H9 (cell line): ENCODE data around the gene GSAP. TPM values are rescaled to one million over a fixed set of nuclear protein-coding genes. Genes with fewer than 3 reads are reported as not detected.

Experiments
- DNase-seq: peaks from one replicate; pipeline ENCODE4 v3.0.0-alpha.2; 2017
- H2AFZ ChIP-seq: one replicate; pipeline ENCODE4 v1.6.1; 2013; ENCODE audit warnings: mild to moderate bottlenecking, low read length, control low read depth, moderate library complexity
- H2AK5ac ChIP-seq: 2 replicates; pipeline ENCODE4 v1.6.1; 2013; ENCODE audit warnings: low read length, control low read depth, mixed read lengths; ENCODE audit not compliant: insufficient read length
- H2BK120ac ChIP-seq: one replicate; pipeline ENCODE4 v1.6.1; 2013; ENCODE audit warnings: low read depth, mild to moderate bottlenecking, low read length, control low read depth, inconsistent platforms; ENCODE audit not compliant: poor library complexity, severe bottlenecking
- H2BK12ac ChIP-seq: 2 replicates; pipeline ENCODE4 v1.6.1; 2013; ENCODE audit warnings: low read length, control low read depth, mixed read lengths, low read depth; ENCODE audit not compliant: insufficient read length
- H2BK15ac ChIP-seq: 2 replicates; pipeline ENCODE4 v1.6.1; 2013; ENCODE audit warnings: low read depth, low read length, control low read depth
- H2BK20ac ChIP-seq: one replicate; pipeline ENCODE4 v1.6.1; 2013; ENCODE audit warnings: low read depth, mild to moderate bottlenecking, low read length, control low read depth, inconsistent platforms; ENCODE audit not compliant: poor library complexity, severe bottlenecking
- H2BK5ac ChIP-seq: 2 replicates; pipeline ENCODE4 v1.6.1; 2013; ENCODE audit warnings: low read length, control low read depth, mixed read lengths; ENCODE audit not compliant: insufficient read length
- H3K14ac ChIP-seq: 2 replicates; pipeline ENCODE4 v1.6.1; 2013; ENCODE audit warnings: low read length, control low read depth; ENCODE audit not compliant: insufficient read depth
- H3K18ac ChIP-seq: 2 replicates; pipeline ENCODE4 v1.6.1; 2013; ENCODE audit warnings: low read depth, mild to moderate bottlenecking, mixed read lengths, low read length, control low read depth; ENCODE audit not compliant: insufficient read length
- H3K23ac ChIP-seq: 2 replicates; pipeline ENCODE4 v1.6.1; 2013; ENCODE audit warnings: low read length, control low read depth, mixed read lengths, low read depth; ENCODE audit not compliant: insufficient read length
- H3K23me2 ChIP-seq: 2 replicates; pipeline ENCODE4 v1.6.1; 2013; ENCODE audit warnings: low read depth, mild to moderate bottlenecking, mixed read lengths, low read length, control low read depth; ENCODE audit not compliant: insufficient read length, poor library complexity, severe bottlenecking
- H3K27ac ChIP-seq: 2 replicates; pipeline ENCODE4 v1.5.1; 2013; ENCODE audit warnings: low read length, control low read depth, mixed read lengths, low read depth; ENCODE audit not compliant: insufficient read length
- H3K27me3 ChIP-seq: 2 replicates; pipeline ENCODE4 v1.6.1; 2013; ENCODE audit warnings: low read length, control low read depth, inconsistent platforms; ENCODE audit not compliant: insufficient read depth
- H3K4ac ChIP-seq: 2 replicates; pipeline ENCODE4 v1.6.1; 2013; ENCODE audit warnings: low read depth, mild to moderate bottlenecking, control low read depth, inconsistent platforms, low read length, moderate library complexity
- H3K4me1 ChIP-seq: 2 replicates; pipeline ENCODE4 v1.6.1; 2013; ENCODE audit warnings: low read length, control low read depth, inconsistent platforms; ENCODE audit not compliant: insufficient read depth
- H3K4me2 ChIP-seq: 2 replicates; pipeline ENCODE4 v1.6.1; 2013; ENCODE audit warnings: low read length, control low read depth, mixed read lengths; ENCODE audit not compliant: insufficient read length, insufficient read depth
- H3K56ac ChIP-seq: 2 replicates; pipeline ENCODE4 v1.6.1; 2013; ENCODE audit warnings: low read depth, mild to moderate bottlenecking, mixed read lengths, low read length, control low read depth; ENCODE audit not compliant: insufficient read length
- H3K79me1 ChIP-seq: 2 replicates; pipeline ENCODE4 v1.6.1; 2013; ENCODE audit warnings: low read depth, mild to moderate bottlenecking, moderate library complexity, low read length, control low read depth, inconsistent platforms; ENCODE audit not compliant: insufficient read depth, poor library complexity, severe bottlenecking
- H3K79me2 ChIP-seq: 2 replicates; pipeline ENCODE4 v1.6.1; 2013; ENCODE audit warnings: low read length, control low read depth, inconsistent platforms; ENCODE audit not compliant: insufficient read depth
- H3K9ac ChIP-seq: 2 replicates; pipeline ENCODE4 v1.6.1; 2013; ENCODE audit warnings: low read length, control low read depth, mixed read lengths; ENCODE audit not compliant: insufficient read length; ENCODE audit errors: extremely low read depth
- H3K9me3 ChIP-seq: one replicate; pipeline ENCODE4 v1.6.1; 2013; ENCODE audit warnings: low read depth, low read length, inconsistent platforms; ENCODE audit not compliant: control insufficient read depth
- H3T11ph ChIP-seq: one replicate; pipeline ENCODE4 v1.6.1; 2013; ENCODE audit warnings: mild to moderate bottlenecking, low read length, control low read depth, inconsistent platforms
- H4K20me1 ChIP-seq: one replicate; pipeline ENCODE4 v1.6.1; 2013; ENCODE audit not compliant: control insufficient read depth, insufficient read length, insufficient read depth
- H4K5ac ChIP-seq: 2 replicates; pipeline ENCODE4 v1.6.1; 2013; ENCODE audit warnings: low read depth, mild to moderate bottlenecking, mixed read lengths, low read length, control low read depth; ENCODE audit not compliant: insufficient read length
- H4K8ac ChIP-seq: replicated peaks from 2 replicates; pipeline ENCODE4 v1.6.1; 2013; ENCODE audit warnings: low read length, control low read depth, mixed read lengths, low read depth; ENCODE audit not compliant: insufficient read length
- H4K91ac ChIP-seq: 2 replicates; pipeline ENCODE4 v1.6.1; 2013; ENCODE audit warnings: low read depth, mild to moderate bottlenecking, moderate library complexity, mixed read lengths, low read length, control low read depth; ENCODE audit not compliant: insufficient read length
- H3K27ac Mint-ChIP-seq, 3 experiments: 2 replicates in 2 of 3; 3 replicates in 1 of 3; pipeline ENCODE4 v1.8.0; 2020 to 2021; ENCODE audit warnings: mixed read lengths in 3 of 3, mild to moderate bottlenecking in 1 of 3, moderate library complexity in 1 of 3
- H3K27me3 Mint-ChIP-seq: 2 replicates; pipeline ENCODE4 v1.8.0; 2021; ENCODE audit warnings: low read depth, mild to moderate bottlenecking, moderate library complexity, mixed read lengths
- H3K36me3 Mint-ChIP-seq, 3 experiments: 2 replicates in 2 of 3; 3 replicates in 1 of 3; pipeline ENCODE4 v1.8.0; 2020 to 2021; ENCODE audit warnings: low read depth in 3 of 3, mixed read lengths in 3 of 3; ENCODE audit not compliant: insufficient read depth in 1 of 3
- H3K4me1 Mint-ChIP-seq, 2 experiments: 2 replicates each; pipeline ENCODE4 v1.8.0; 2020; ENCODE audit warnings: mixed read lengths in 2 of 2
- H3K4me3 Mint-ChIP-seq, 2 experiments: 2 replicates in 1 of 2; 3 replicates in 1 of 2; pipeline ENCODE4 v1.8.0; 2020 to 2021; ENCODE audit warnings: mild to moderate bottlenecking in 2 of 2, mixed read lengths in 2 of 2, moderate library complexity in 1 of 2
- H3K9me3 Mint-ChIP-seq, 2 experiments: 2 replicates in 1 of 2; 3 replicates in 1 of 2; pipeline ENCODE4 v1.8.0; 2020; ENCODE audit warnings: mild to moderate bottlenecking in 2 of 2, mixed read lengths in 2 of 2, moderate library complexity in 1 of 2
- WGBS: extraction: QIAGEN DNeasy Blood & Tissue Kit; methylation state at CpG from one replicate; pipeline ENCODE4 v1.1.7; 2013; ENCODE audit warnings: missing lambda C conversion rate, low lambda C conversion rate, mixed read lengths; ENCODE audit not compliant: insufficient read length; ENCODE audit errors: extremely low coverage; 5-methylcytosine and 5-hydroxymethylcytosine counted together
- total RNA-seq: library from RNA; stranded (reverse); gene quantifications from 2 replicates; pipeline ENCODE4 v1.2.1, GENCODE V29; 2021
- TF ChIP-seq, protein P1 (sequence below): fragments of 200-600 bp; sonication (generic); conservative IDR thresholded peaks from 3 replicates; pipeline ENCODE4 v1.8.0; 2021; ENCODE audit warnings: antibody characterized with exemption, mild to moderate bottlenecking

The GSAP gene
- total RNA-seq, 1 experiment from 2014 or later: 1.9 TPM

DNA sequence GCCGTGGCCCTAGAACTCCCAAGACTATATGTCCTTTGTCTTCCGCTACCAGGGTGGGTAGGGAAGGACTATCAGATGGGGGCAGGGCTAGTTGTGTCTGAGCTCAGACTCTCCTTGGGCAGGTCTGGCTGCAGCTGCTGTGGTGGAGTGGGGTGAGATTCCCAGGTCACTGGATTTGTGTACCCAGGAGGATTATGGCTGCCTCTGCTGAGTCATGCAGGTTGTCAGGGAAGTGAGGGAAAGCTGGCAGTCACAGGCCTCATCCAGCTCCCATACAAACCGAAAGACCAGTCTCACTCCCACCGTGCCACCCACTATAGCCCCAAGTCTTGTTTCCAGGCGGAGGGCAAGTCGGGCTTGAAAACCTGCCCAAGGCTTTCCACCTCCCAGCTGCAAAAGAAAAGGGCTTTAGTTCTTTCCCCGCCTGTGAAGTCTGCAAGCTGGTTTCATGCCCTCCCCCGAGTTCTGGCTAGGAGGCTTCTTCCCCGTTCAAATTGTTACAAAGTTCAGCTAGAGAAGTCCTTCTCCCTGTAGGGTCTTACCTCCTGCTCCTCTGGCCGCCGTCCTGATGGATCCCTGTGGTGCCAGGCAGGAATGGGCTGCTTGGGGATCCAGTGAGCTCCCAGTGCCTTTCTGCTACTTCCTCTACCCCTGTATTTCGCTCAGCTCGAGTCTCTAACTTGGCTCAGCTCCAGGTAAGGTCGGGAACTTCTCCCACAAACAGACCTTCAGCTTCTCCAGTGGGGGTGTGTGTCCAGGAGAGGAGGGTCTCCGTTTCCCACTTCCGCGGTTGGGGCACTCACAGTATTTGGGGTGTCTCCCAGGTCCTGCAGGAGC, 109.7 kb downstream of the GSAP start:
- WGBS: no CpG with 5 or more reads among the region's 17 CpGs
- peaks cover 7% of the 10 kb centered on the region in 2 experiments; a peak in 4 of 5 replicates for H3K9me3 Mint-ChIP-seq
- peaks cover 28 to 29% of the 10 kb centered on the region in 2 experiments for H3K4me1 Mint-ChIP-seq
- Histone ChIP-seq H2AK5ac (no peak overlapping the region), H2BK20ac (no peak overlapping the region), H3K27me3 (no peaks in the 10 kb centered on the region), H4K8ac (no peak overlapping the region), H3K4me2 (no peak overlapping the region), H3K9ac (no peak overlapping the region), H2BK15ac (no peak overlapping the region), H3K4ac (no peak overlapping the region), H3K4me1 (no peaks in the 10 kb centered on the region; the same call in 1 of the 2 replicates), H3K79me2 (no peaks in the 10 kb centered on the region), H4K20me1 (no peaks in the 10 kb centered on the region), H3K56ac (no peak overlapping the region), H2BK5ac (no peak overlapping the region), H3K9me3 (no peaks in the 10 kb centered on the region), H4K91ac (no peak overlapping the region), H2AFZ (no peak overlapping the region), H2BK120ac (no peak overlapping the region), H4K5ac (no peak overlapping the region), H3K27ac (no peak overlapping the region), H3T11ph (no peak overlapping the region), H3K18ac (no peak overlapping the region), H3K23me2 (no peaks in the 10 kb centered on the region), H3K23ac (no peak overlapping the region), H2BK12ac (no peak overlapping the region), H3K79me1 (no peaks in the 10 kb centered on the region), H3K14ac (no peak overlapping the region)
- DNase-seq: no peak
- TF ChIP-seq, protein P1, sequence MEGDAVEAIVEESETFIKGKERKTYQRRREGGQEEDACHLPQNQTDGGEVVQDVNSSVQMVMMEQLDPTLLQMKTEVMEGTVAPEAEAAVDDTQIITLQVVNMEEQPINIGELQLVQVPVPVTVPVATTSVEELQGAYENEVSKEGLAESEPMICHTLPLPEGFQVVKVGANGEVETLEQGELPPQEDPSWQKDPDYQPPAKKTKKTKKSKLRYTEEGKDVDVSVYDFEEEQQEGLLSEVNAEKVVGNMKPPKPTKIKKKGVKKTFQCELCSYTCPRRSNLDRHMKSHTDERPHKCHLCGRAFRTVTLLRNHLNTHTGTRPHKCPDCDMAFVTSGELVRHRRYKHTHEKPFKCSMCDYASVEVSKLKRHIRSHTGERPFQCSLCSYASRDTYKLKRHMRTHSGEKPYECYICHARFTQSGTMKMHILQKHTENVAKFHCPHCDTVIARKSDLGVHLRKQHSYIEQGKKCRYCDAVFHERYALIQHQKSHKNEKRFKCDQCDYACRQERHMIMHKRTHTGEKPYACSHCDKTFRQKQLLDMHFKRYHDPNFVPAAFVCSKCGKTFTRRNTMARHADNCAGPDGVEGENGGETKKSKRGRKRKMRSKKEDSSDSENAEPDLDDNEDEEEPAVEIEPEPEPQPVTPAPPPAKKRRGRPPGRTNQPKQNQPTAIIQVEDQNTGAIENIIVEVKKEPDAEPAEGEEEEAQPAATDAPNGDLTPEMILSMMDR: no peak
- H3K27ac Mint-ChIP-seq: peak overlapping the region in 2 of 3 experiments; percentile 9 to 66; a peak in 2 of 7 replicates
- H3K27me3 Mint-ChIP-seq: no peaks in the 10 kb centered on the region
- H3K36me3 Mint-ChIP-seq: peaks cover 0 to 23% (median 3%) of the 10 kb centered on the region in 3 experiments; a peak in 5 of 7 replicates
- no peak overlapping the region for H3K4me3 Mint-ChIP-seq
